GM19025 (cell line): ENCODE data around the gene ADAMTS18.

ENCODE experiments used
- ATAC-seq: cut with Tn5 transposase; IDR thresholded peaks from one replicate; pipeline ENCODE4 v1.9.1; 2021; ENCODE audit warnings: mild to moderate bottlenecking, low read depth, moderate library complexity; ENCODE audit not compliant: unreplicated experiment

ADAMTS18 gene

GRCh38 chr16:77330332-77331042 lies 104.3 kb downstream of the ADAMTS18 start:
- no peak for ATAC-seq

GRCh38 chr16:77328768-77329167 lies 106.1 kb downstream of the ADAMTS18 start:
- no peak for ATAC-seq

GRCh38 chr16:77328274-77328673 lies 106.6 kb downstream of the ADAMTS18 start:
- ATAC-seq, result no peak

- ATAC-seq, result no peak
These were observed 107.1 kb downstream of the ADAMTS18 start for GRCh38 chr16:77327717-77328116.

GRCh38 chr16:77324729-77325128 lies 110.1 kb downstream of the ADAMTS18 start:
- no peak for ATAC-seq

GRCh38 chr16:77323695-77324094 lies 111.1 kb downstream of the ADAMTS18 start:
- ATAC-seq, result no peak

GRCh38 chr16:77322757-77323156 lies 112.1 kb downstream of the ADAMTS18 start:
- no peak for ATAC-seq

GRCh38 chr16:77317059-77317458 lies 117.8 kb downstream of the ADAMTS18 start:
- no peak for ATAC-seq

GRCh38 chr16:77310877-77311276 lies 124.0 kb downstream of the ADAMTS18 start:
- no peak for ATAC-seq

- ATAC-seq, result no peak
These were observed 126.7 kb downstream of the ADAMTS18 start for GRCh38 chr16:77308163-77308561.

- no peak for ATAC-seq
These were observed 127.2 kb downstream of the ADAMTS18 start for GRCh38 chr16:77307426-77308162.

- no peak for ATAC-seq
These were observed 128.8 kb downstream of the ADAMTS18 start for GRCh38 chr16:77306075-77306474.

- no peak for ATAC-seq
These were observed 130.0 kb downstream of the ADAMTS18 start for GRCh38 chr16:77304877-77305276.

- no peak for ATAC-seq
These were observed 130.7 kb downstream of the ADAMTS18 start for GRCh38 chr16:77304134-77304533.

- no peak for ATAC-seq
These were observed 132.2 kb downstream of the ADAMTS18 start for GRCh38 chr16:77302674-77303073.

- ATAC-seq, result no peak
These were observed 132.6 kb downstream of the ADAMTS18 start for GRCh38 chr16:77302249-77302648.

GRCh38 chr16:77300256-77300655 lies 134.6 kb downstream of the ADAMTS18 start:
- no peak for ATAC-seq

- ATAC-seq, result no peak
These were observed 135.4 kb downstream of the ADAMTS18 start for GRCh38 chr16:77299395-77299794.

- no peak for ATAC-seq
These were observed 136.1 kb downstream of the ADAMTS18 start for GRCh38 chr16:77298418-77299360.

GRCh38 chr16:77297996-77298395 lies 136.8 kb downstream of the ADAMTS18 start:
- ATAC-seq, result no peak

- ATAC-seq, result no peak
These were observed 138.9 kb downstream of the ADAMTS18 start for GRCh38 chr16:77295896-77296295.
